Stimulated activated memory B cell treated with anti-CD40 and anti-IgM and Interleukin-4, amounts not matched to agents 10 μg/mL and 1 μg/mL and 100 μg/mL, for 72 hours (primary cell): ENCODE results near the gene TRIM9.
"Not testable (repeated sequence)": the region's sequence is repeated elsewhere in the genome, so short reads cannot be mapped to it uniquely, and the experiment has no call there.

Source experiments
- ATAC-seq: fragments of 150-1000 bp; cut with Tn5 transposase; 2 replicates; pipeline ENCODE4 v1.10.0; 2021
- H3K27ac Mint-ChIP-seq: one replicate; pipeline ENCODE4 v1.8.0; 2022; ENCODE audit warnings: mild to moderate bottlenecking, mixed read lengths
- H3K27me3 Mint-ChIP-seq: one replicate; pipeline ENCODE4 v1.8.0; 2022; ENCODE audit warnings: mixed read lengths
- H3K36me3 Mint-ChIP-seq: one replicate; pipeline ENCODE4 v1.8.0; 2022; ENCODE audit warnings: mixed read lengths
- H3K4me1 Mint-ChIP-seq: one replicate; pipeline ENCODE4 v1.8.0; 2022; ENCODE audit warnings: mixed read lengths
- H3K4me3 Mint-ChIP-seq: one replicate; pipeline ENCODE4 v1.8.0; 2022; ENCODE audit warnings: mild to moderate bottlenecking, moderate library complexity, mixed read lengths
- H3K9me3 Mint-ChIP-seq: one replicate; pipeline ENCODE4 v1.8.0; 2022; ENCODE audit warnings: mixed read lengths

The TRIM9 gene

GRCh38 chr14:50955373-50956043, 139.4 kb downstream of the TRIM9 start:
- peak; percentile 39 for ATAC-seq
- H3K9me3 Mint-ChIP-seq: no peaks in the 10 kb centered on the region
- H3K27me3 Mint-ChIP-seq: no peaks in the 10 kb centered on the region
- H3K36me3 Mint-ChIP-seq: no peaks in the 10 kb centered on the region
- H3K4me3 Mint-ChIP-seq: no peak overlapping the region
- no peak overlapping the region for H3K27ac Mint-ChIP-seq
- no peaks in the 10 kb centered on the region for H3K4me1 Mint-ChIP-seq

- H3K36me3 Mint-ChIP-seq: no peaks in the 10 kb centered on the region
- H3K9me3 Mint-ChIP-seq: no peaks in the 10 kb centered on the region
- H3K4me1 Mint-ChIP-seq: no peaks in the 10 kb centered on the region
- peak; percentile 56 for ATAC-seq
- H3K27ac Mint-ChIP-seq: no peak overlapping the region
- H3K4me3 Mint-ChIP-seq: no peak overlapping the region
- H3K27me3 Mint-ChIP-seq: no peaks in the 10 kb centered on the region
These were observed 140.0 kb downstream of the TRIM9 start for GRCh38 chr14:50954811-50955372.

GRCh38 chr14:50953502-50953901, 141.4 kb downstream of the TRIM9 start:
- Mint-ChIP-seq H3K9me3 (no peaks in the 10 kb centered on the region), H3K4me3 (no peak overlapping the region), H3K36me3 (no peaks in the 10 kb centered on the region), H3K4me1 (no peaks in the 10 kb centered on the region), H3K27ac (no peak overlapping the region), H3K27me3 (no peaks in the 10 kb centered on the region)
- ATAC-seq: no peak

GRCh38 chr14:50951032-50951431, 143.9 kb downstream of the TRIM9 start:
- no peak for ATAC-seq
- H3K36me3 Mint-ChIP-seq: no peaks in the 10 kb centered on the region
- no peaks in the 10 kb centered on the region for H3K9me3 Mint-ChIP-seq
- H3K4me1 Mint-ChIP-seq: no peaks in the 10 kb centered on the region
- no peak overlapping the region for H3K27ac Mint-ChIP-seq
- no peaks in the 10 kb centered on the region for H3K27me3 Mint-ChIP-seq
- H3K4me3 Mint-ChIP-seq: no peak overlapping the region

GRCh38 chr14:50948205-50948604, 146.7 kb downstream of the TRIM9 start:
- peaks cover 12% of the 10 kb centered on the region for H3K4me1 Mint-ChIP-seq
- no peak overlapping the region for H3K4me3 Mint-ChIP-seq
- ATAC-seq: no peak
- H3K36me3 Mint-ChIP-seq: no peaks in the 10 kb centered on the region
- no peak overlapping the region for H3K27ac Mint-ChIP-seq
- H3K9me3 Mint-ChIP-seq: no peaks in the 10 kb centered on the region
- peaks cover 7% of the 10 kb centered on the region for H3K27me3 Mint-ChIP-seq

GRCh38 chr14:50947446-50947845, 147.5 kb downstream of the TRIM9 start:
- H3K4me1 Mint-ChIP-seq: peaks cover 14% of the 10 kb centered on the region
- no peak for ATAC-seq
- no peak overlapping the region for H3K4me3 Mint-ChIP-seq
- H3K36me3 Mint-ChIP-seq: no peaks in the 10 kb centered on the region
- no peaks in the 10 kb centered on the region for H3K9me3 Mint-ChIP-seq
- no peak overlapping the region for H3K27ac Mint-ChIP-seq
- H3K27me3 Mint-ChIP-seq: peaks cover 13% of the 10 kb centered on the region

- ATAC-seq: no peak
- Mint-ChIP-seq H3K4me1 (peaks cover 14% of the 10 kb centered on the region), H3K36me3 (no peaks in the 10 kb centered on the region), H3K27me3 (peaks cover 22% of the 10 kb centered on the region), H3K27ac (no peak overlapping the region), H3K4me3 (no peak overlapping the region), H3K9me3 (no peaks in the 10 kb centered on the region)
These were observed 148.5 kb downstream of the TRIM9 start for GRCh38 chr14:50946234-50946935.

GRCh38 chr14:50944647-50945413, 150.1 kb downstream of the TRIM9 start:
- Mint-ChIP-seq H3K9me3 (no peaks in the 10 kb centered on the region), H3K4me3 (peak overlapping the region; percentile 86), H3K36me3 (no peaks in the 10 kb centered on the region), H3K4me1 (peaks cover 14% of the 10 kb centered on the region), H3K27me3 (peaks cover 37% of the 10 kb centered on the region), H3K27ac (peak overlapping the region; percentile 54)
- no peak for ATAC-seq

- H3K4me1 Mint-ChIP-seq: peaks cover 14% of the 10 kb centered on the region
- peak within 1 kb of the TSS; percentile 86 for H3K4me3 Mint-ChIP-seq
- H3K9me3 Mint-ChIP-seq: no peaks in the 10 kb centered on the region
- ATAC-seq: peak; percentile 82
- peak within 1 kb of the TSS; percentile 54 for H3K27ac Mint-ChIP-seq
- H3K36me3 Mint-ChIP-seq: no peaks in the 10 kb centered on the region
- H3K27me3 Mint-ChIP-seq: peaks cover 45% of the 10 kb centered on the region
These were observed 150.8 kb downstream of the TRIM9 start, which contains the start of gene PYGL for GRCh38 chr14:50943943-50944646. PYGL (minus strand) TSS chr14:50944483; CDS start chr14:50944403, 80 bp downstream.

- ATAC-seq: no peak
These were observed 151.5 kb downstream of the TRIM9 start for GRCh38 chr14:50943261-50943942.

GRCh38 chr14:50941638-50942037, 153.3 kb downstream of the TRIM9 start:
- H3K36me3 Mint-ChIP-seq, H3K27ac Mint-ChIP-seq, H3K4me3 Mint-ChIP-seq, H3K9me3 Mint-ChIP-seq, ATAC-seq: not testable (repeated sequence)
- Mint-ChIP-seq H3K27me3 (peaks cover 45% of the 10 kb centered on the region), H3K4me1 (peaks cover 14% of the 10 kb centered on the region)

More at GRCh38 chr14:50943261-50943942, 151.5 kb downstream of the TRIM9 start:
- no peaks in the 10 kb centered on the region for H3K9me3 Mint-ChIP-seq
- peak overlapping the region; percentile 54 for H3K27ac Mint-ChIP-seq
- peaks cover 14% of the 10 kb centered on the region for H3K4me1 Mint-ChIP-seq
- H3K4me3 Mint-ChIP-seq: peak overlapping the region; percentile 67
- no peaks in the 10 kb centered on the region for H3K36me3 Mint-ChIP-seq
- H3K27me3 Mint-ChIP-seq: peaks cover 45% of the 10 kb centered on the region

- H3K36me3 Mint-ChIP-seq: no peaks in the 10 kb centered on the region
- no peak for ATAC-seq
- H3K4me3 Mint-ChIP-seq: no peak overlapping the region
- H3K4me1 Mint-ChIP-seq: peaks cover 14% of the 10 kb centered on the region
- H3K27me3 Mint-ChIP-seq: peaks cover 45% of the 10 kb centered on the region
- no peaks in the 10 kb centered on the region for H3K9me3 Mint-ChIP-seq
- H3K27ac Mint-ChIP-seq: no peak overlapping the region
These were observed 153.8 kb downstream of the TRIM9 start for GRCh38 chr14:50941151-50941550.

- H3K27ac Mint-ChIP-seq: no peak overlapping the region
- no peaks in the 10 kb centered on the region for H3K9me3 Mint-ChIP-seq
- no peaks in the 10 kb centered on the region for H3K4me1 Mint-ChIP-seq
- peaks cover 55% of the 10 kb centered on the region for H3K27me3 Mint-ChIP-seq
- H3K4me3 Mint-ChIP-seq: no peak overlapping the region
- no peaks in the 10 kb centered on the region for H3K36me3 Mint-ChIP-seq
- ATAC-seq: no peak
These were observed 157.1 kb downstream of the TRIM9 start for GRCh38 chr14:50937800-50938199.

GRCh38 chr14:50937325-50937724, 157.6 kb downstream of the TRIM9 start:
- Mint-ChIP-seq H3K4me3 (no peak overlapping the region), H3K27me3 (peaks cover 53% of the 10 kb centered on the region), H3K36me3 (no peaks in the 10 kb centered on the region), H3K4me1 (no peaks in the 10 kb centered on the region), H3K9me3 (no peaks in the 10 kb centered on the region), H3K27ac (no peak overlapping the region)
- ATAC-seq: no peak
